Measurements from ENCODE around the gene PHTF2. TPM values are rescaled to one million over a fixed set of nuclear protein-coding genes. Genes with fewer than 3 reads are reported as not detected.

PHTF2 gene
- total RNA-seq, 2 experiments from 2014 or later: 26.9 to 62.4 TPM

DNA sequence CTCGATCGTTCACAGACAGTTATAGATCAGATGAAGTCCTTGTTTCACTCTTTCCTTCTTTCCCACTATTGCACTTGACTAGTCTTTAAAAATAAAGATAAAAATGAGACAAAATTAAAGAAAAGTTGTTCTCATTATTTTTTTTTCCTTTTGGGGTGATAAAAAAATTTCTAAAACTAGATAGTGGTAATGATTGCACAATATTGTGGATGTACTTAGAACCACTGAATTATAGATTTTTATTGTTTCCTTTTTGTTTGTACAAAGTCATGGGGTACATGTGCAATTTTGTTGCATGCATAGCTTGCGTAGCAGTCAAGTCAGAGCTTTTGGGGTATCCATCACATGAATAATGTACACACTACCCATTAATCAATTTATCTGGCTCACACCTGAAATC is 97.3 kb downstream of the PHTF2 start:
- CTCF ChIA-PET (ENCODE audit: unreplicated experiment): no interaction called here
- no TSS peak for BruUV-seq (replicated peaks)
- no peaks in the 10 kb centered on the region for H3K9me3 ChIP-seq (ENCODE audit: low read length)
- intact Hi-C loops (cut with micrococcal nuclease; ENCODE audit: unreplicated experiment): no loop called here
- H3K79me2 ChIP-seq (ENCODE audit: insufficient read depth, low read depth, low read length): peaks cover 82% of the 10 kb centered on the region
- H3K4me2 ChIP-seq (ENCODE audit: low read length): no peak overlapping the region
- no peak overlapping the region for H3K4me3 ChIP-seq (ENCODE audit: low read depth, low read length, poor library complexity, severe bottlenecking)
- TF ChIP-seq, protein P1, sequence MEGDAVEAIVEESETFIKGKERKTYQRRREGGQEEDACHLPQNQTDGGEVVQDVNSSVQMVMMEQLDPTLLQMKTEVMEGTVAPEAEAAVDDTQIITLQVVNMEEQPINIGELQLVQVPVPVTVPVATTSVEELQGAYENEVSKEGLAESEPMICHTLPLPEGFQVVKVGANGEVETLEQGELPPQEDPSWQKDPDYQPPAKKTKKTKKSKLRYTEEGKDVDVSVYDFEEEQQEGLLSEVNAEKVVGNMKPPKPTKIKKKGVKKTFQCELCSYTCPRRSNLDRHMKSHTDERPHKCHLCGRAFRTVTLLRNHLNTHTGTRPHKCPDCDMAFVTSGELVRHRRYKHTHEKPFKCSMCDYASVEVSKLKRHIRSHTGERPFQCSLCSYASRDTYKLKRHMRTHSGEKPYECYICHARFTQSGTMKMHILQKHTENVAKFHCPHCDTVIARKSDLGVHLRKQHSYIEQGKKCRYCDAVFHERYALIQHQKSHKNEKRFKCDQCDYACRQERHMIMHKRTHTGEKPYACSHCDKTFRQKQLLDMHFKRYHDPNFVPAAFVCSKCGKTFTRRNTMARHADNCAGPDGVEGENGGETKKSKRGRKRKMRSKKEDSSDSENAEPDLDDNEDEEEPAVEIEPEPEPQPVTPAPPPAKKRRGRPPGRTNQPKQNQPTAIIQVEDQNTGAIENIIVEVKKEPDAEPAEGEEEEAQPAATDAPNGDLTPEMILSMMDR (conservative IDR thresholded peaks at IDR 0.05; ENCODE audit: low read length): no peak
- TF ChIP-seq EZH2phosphoT487 (IDR thresholded peaks at IDR 0.05; ENCODE audit: borderline replicate concordance, low read depth, low read length): no peak
- H3K4me1 ChIP-seq (ENCODE audit: insufficient read depth, low read length, poor library complexity, severe bottlenecking): peaks cover 43% of the 10 kb centered on the region
- no peaks in the 10 kb centered on the region for H3K9me2 ChIP-seq (ENCODE audit: insufficient read depth, low read length)
- no peak overlapping the region for H3K27ac ChIP-seq (ENCODE audit: low read depth, low read length, poor library complexity, severe bottlenecking)
- no peak overlapping the region for H2AFZ ChIP-seq (ENCODE audit: low read length)
- POLR2A ChIA-PET: interaction anchor here (0.6 to 2.2 kb wide), 5 partner anchors 8 to 236 kb away, joined by 3 to 8 read pairs (median 4); no protein-coding TSS in a partner anchor
- peaks cover 28% of the 10 kb centered on the region for H3K36me3 ChIP-seq (ENCODE audit: insufficient read depth, low read length)
- no peak for DNase-seq (ENCODE audit: low spot score)
- H4K20me1 ChIP-seq (ENCODE audit: insufficient read depth, low read length): 0 out of 2 replicates have a peak, but pooled peaks cover 4% of the 10 kb centered on the region

DNA sequence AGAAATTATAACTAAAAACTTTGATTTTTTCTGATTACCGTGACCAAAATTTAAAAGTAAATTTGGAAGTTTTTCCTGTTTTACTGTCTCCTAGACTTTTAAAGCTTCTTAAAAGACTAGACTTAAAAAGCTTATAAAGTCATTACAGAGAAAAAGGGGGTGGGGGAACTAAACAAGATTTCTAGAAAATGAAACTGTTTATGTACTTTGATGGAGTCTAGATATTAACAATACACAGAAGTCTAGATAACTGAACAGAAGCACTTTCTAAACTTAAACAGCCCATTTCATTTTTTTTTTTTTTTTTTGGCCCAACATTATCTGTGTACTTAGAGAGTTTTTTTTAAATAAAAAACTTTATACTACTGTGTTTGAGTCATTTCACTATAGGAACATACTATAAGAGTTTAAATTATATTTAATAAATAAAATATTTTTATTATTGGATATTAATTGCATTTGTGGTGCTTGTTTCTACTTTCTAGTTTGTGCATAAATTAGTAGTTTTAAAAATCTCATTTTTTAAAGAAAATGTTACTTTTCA is 98.5 kb downstream of the PHTF2 start:
- intact Hi-C loops (cut with micrococcal nuclease; ENCODE audit: unreplicated experiment): no loop called here
- H3K79me2 ChIP-seq (ENCODE audit: insufficient read depth, low read depth, low read length): peaks cover 78% of the 10 kb centered on the region; the same call in 1 of the 2 replicates
- 0 out of 2 replicates have a peak, but pooled peaks cover 4% of the 10 kb centered on the region for H4K20me1 ChIP-seq (ENCODE audit: insufficient read depth, low read length)
- H3K36me3 ChIP-seq (ENCODE audit: insufficient read depth, low read length): peaks cover 28% of the 10 kb centered on the region
- H3K9me3 ChIP-seq (ENCODE audit: low read length): no peaks in the 10 kb centered on the region
- no TSS peak for BruUV-seq (replicated peaks)
- no peak for DNase-seq (ENCODE audit: low spot score)
- no peak overlapping the region for H2AFZ ChIP-seq (ENCODE audit: low read length)
- H3K4me2 ChIP-seq (ENCODE audit: low read length): no peak overlapping the region
- H3K4me3 ChIP-seq (ENCODE audit: low read depth, low read length, poor library complexity, severe bottlenecking): no peak overlapping the region
- H3K27ac ChIP-seq (ENCODE audit: low read depth, low read length, poor library complexity, severe bottlenecking): no peak overlapping the region
- ChIA-PET CTCF (ENCODE audit: unreplicated experiment) (interaction anchor here (0.6 kb wide), 1 partner anchor 19 kb away, joined by 4 read pairs; no protein-coding TSS in a partner anchor), POLR2A (interaction anchor here (0.7 to 2.2 kb wide), 8 partner anchors 9 to 99 kb away, joined by 3 to 7 read pairs (median 4); partner anchors contain the start of genes PHTF2 and TMEM60)
- peaks cover 35% of the 10 kb centered on the region for H3K4me1 ChIP-seq (ENCODE audit: insufficient read depth, low read length, poor library complexity, severe bottlenecking)
- H3K9me2 ChIP-seq (ENCODE audit: insufficient read depth, low read length): no peaks in the 10 kb centered on the region
- TF ChIP-seq, protein P1 (conservative IDR thresholded peaks at IDR 0.05; ENCODE audit: low read length): no peak

DNA sequence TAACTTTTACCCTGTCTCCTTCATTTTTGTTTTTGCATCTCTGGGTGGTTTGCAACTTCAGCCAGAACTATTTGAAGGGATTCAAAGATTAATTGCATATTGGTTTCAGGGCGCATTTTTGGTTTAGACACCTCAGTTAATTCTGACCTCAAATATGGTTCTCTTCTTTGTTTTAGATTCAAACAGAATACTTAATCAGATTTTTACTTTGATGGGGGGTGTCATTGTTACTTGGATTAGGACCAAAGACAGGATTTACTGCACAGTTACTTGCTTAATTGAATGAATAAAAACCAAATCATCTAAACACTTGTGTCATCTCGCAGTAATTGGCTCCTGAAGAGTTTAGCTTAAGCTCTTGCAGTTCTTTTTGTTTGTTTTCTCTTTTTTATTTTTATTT is 100.9 kb downstream of the PHTF2 start:
- ChIA-PET CTCF (ENCODE audit: unreplicated experiment) (no interaction called here), POLR2A (interaction anchor here (0.7 to 1.4 kb wide), 5 partner anchors 9 to 236 kb away, joined by 3 to 6 read pairs (median 4); no protein-coding TSS in a partner anchor)
- Histone ChIP-seq H3K4me1 (ENCODE audit: insufficient read depth, low read length, poor library complexity, severe bottlenecking) (peaks cover 35% of the 10 kb centered on the region), H3K36me3 (ENCODE audit: insufficient read depth, low read length) (peaks cover 40% of the 10 kb centered on the region), H4K20me1 (ENCODE audit: insufficient read depth, low read length) (no peaks in the 10 kb centered on the region), H3K9me2 (ENCODE audit: insufficient read depth, low read length) (no peaks in the 10 kb centered on the region), H2AFZ (ENCODE audit: low read length) (no peak overlapping the region), H3K4me3 (ENCODE audit: low read depth, low read length, poor library complexity, severe bottlenecking) (no peak overlapping the region), H3K79me2 (ENCODE audit: insufficient read depth, low read depth, low read length) (peaks cover 73% of the 10 kb centered on the region), H3K27ac (ENCODE audit: low read depth, low read length, poor library complexity, severe bottlenecking) (no peak overlapping the region), H3K4me2 (ENCODE audit: low read length) (no peak overlapping the region), H3K9me3 (ENCODE audit: low read length) (no peaks in the 10 kb centered on the region)
- BruUV-seq (replicated peaks): no TSS peak
- intact Hi-C loops (cut with micrococcal nuclease; ENCODE audit: unreplicated experiment): no loop called here
- TF ChIP-seq EZH2phosphoT487 (IDR thresholded peaks at IDR 0.05; ENCODE audit: borderline replicate concordance, low read depth, low read length): no peak
- TF ChIP-seq, protein P1 (conservative IDR thresholded peaks at IDR 0.05; ENCODE audit: low read length): no peak
- DNase-seq (ENCODE audit: low spot score): no peak

Measured in OCI-LY7 (cell line).